ENCODE results near the gene IZUMO4.

- TF ChIP-seq, protein P1, sequence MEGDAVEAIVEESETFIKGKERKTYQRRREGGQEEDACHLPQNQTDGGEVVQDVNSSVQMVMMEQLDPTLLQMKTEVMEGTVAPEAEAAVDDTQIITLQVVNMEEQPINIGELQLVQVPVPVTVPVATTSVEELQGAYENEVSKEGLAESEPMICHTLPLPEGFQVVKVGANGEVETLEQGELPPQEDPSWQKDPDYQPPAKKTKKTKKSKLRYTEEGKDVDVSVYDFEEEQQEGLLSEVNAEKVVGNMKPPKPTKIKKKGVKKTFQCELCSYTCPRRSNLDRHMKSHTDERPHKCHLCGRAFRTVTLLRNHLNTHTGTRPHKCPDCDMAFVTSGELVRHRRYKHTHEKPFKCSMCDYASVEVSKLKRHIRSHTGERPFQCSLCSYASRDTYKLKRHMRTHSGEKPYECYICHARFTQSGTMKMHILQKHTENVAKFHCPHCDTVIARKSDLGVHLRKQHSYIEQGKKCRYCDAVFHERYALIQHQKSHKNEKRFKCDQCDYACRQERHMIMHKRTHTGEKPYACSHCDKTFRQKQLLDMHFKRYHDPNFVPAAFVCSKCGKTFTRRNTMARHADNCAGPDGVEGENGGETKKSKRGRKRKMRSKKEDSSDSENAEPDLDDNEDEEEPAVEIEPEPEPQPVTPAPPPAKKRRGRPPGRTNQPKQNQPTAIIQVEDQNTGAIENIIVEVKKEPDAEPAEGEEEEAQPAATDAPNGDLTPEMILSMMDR (IDR thresholded peaks at IDR 0.05), result no peak
- no peak for TF ChIP-seq EZH2 (IDR thresholded peaks at IDR 0.05)
These were observed 11.7 kb downstream of the IZUMO4 start for GRCh38 chr19:2108251-2109016.

All from neural progenitor cell (in vitro differentiated cells).